Measurements from ENCODE around the gene FAS. TPM values are rescaled to one million over a fixed set of nuclear protein-coding genes. Genes with fewer than 3 reads are reported as not detected.

Gene FAS
- total and polyA plus RNA-seq, 4 donors: 9.5 to 28.5 (median 27.9) TPM

- H3K27me3 ChIP-seq (ENCODE audit: control insufficient read depth in 1 of 2, insufficient read depth in 2 of 2, low read length in 1 of 2): no peaks in the 10 kb centered on the region
- no peak for DNase-seq
- no peak overlapping the region for H3K4me3 ChIP-seq (ENCODE audit: low read length in 2 of 2)
- 92 to 98% methylated on average over 2 of the region's 2 CpGs for WGBS, 2 donors
- ATAC-seq (ENCODE audit: low FRiP score): no peak
- no peak overlapping the region for H3K27ac ChIP-seq (ENCODE audit: low read depth in 1 of 2, low read length in 2 of 2)
- no peaks in the 10 kb centered on the region for H3K4me1 ChIP-seq (ENCODE audit: control insufficient read depth in 1 of 2, insufficient read depth in 2 of 2, low read length in 2 of 2)
- intact Hi-C loops (cut with DNase I): no loop called here
- H3K9me3 ChIP-seq (ENCODE audit: control insufficient read depth, low read length): no peaks in the 10 kb centered on the region
- no peaks in the 10 kb centered on the region for H3K36me3 ChIP-seq (ENCODE audit: control insufficient read depth in 1 of 2, insufficient read depth in 2 of 2, low read length in 1 of 2)
These were observed 56.8 kb downstream of the FAS start for GRCh38 chr10:89047397-89047796.

DNA sequence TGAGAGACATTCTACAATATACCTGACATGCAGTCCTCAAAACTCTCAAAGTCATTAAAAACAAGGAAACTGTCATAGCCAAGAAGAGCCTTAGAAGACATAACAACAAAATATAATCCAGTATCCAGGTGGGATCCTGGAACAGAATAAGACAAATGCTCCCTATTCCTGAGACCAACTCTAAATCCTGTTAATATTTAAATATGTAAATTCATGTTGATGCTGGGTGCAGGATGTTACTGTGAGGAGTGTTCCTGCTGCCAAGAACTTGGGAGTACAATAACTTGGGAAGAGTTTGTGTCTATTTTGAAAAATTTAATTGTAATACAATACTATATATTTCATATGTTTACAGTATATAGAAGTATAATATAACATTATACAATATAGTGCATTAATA, 61.0 kb downstream of the FAS start:
- H3K4me3 ChIP-seq (ENCODE audit: low read length in 2 of 2): no peak overlapping the region
- H3K4me1 ChIP-seq (ENCODE audit: control insufficient read depth in 1 of 2, insufficient read depth in 2 of 2, low read length in 2 of 2): no peaks in the 10 kb centered on the region
- H3K36me3 ChIP-seq (ENCODE audit: control insufficient read depth in 1 of 2, insufficient read depth in 2 of 2, low read length in 1 of 2): no peaks in the 10 kb centered on the region
- no peak for DNase-seq
- intact Hi-C loops (cut with DNase I): no loop called here
- H3K9me3 ChIP-seq (ENCODE audit: control insufficient read depth, low read length): no peaks in the 10 kb centered on the region
- ATAC-seq (ENCODE audit: low FRiP score): no peak
- H3K27ac ChIP-seq (ENCODE audit: low read depth in 1 of 2, low read length in 2 of 2): no peak overlapping the region
- H3K27me3 ChIP-seq (ENCODE audit: control insufficient read depth in 1 of 2, insufficient read depth in 2 of 2, low read length in 1 of 2): no peaks in the 10 kb centered on the region

GRCh38 chr10:89053555-89053954, 63.0 kb downstream of the FAS start:
- Histone ChIP-seq H3K36me3 (ENCODE audit: control insufficient read depth in 1 of 2, insufficient read depth in 2 of 2, low read length in 1 of 2) (no peaks in the 10 kb centered on the region), H3K9me3 (ENCODE audit: control insufficient read depth, low read length) (no peaks in the 10 kb centered on the region), H3K4me3 (ENCODE audit: low read length in 2 of 2) (no peak overlapping the region), H3K4me1 (ENCODE audit: control insufficient read depth in 1 of 2, insufficient read depth in 2 of 2, low read length in 2 of 2) (no peaks in the 10 kb centered on the region), H3K27ac (ENCODE audit: low read depth in 1 of 2, low read length in 2 of 2) (no peak overlapping the region), H3K27me3 (ENCODE audit: control insufficient read depth in 1 of 2, insufficient read depth in 2 of 2, low read length in 1 of 2) (no peaks in the 10 kb centered on the region)
- intact Hi-C loops (cut with DNase I): no loop called here
- 54 to 60% methylated on average over 5 of the region's 5 CpGs for WGBS, 2 donors
- no peak for ATAC-seq (ENCODE audit: low FRiP score)
- no peak for DNase-seq

GRCh38 chr10:89055159-89055558, 64.6 kb downstream of the FAS start:
- no peaks in the 10 kb centered on the region for H3K4me1 ChIP-seq (ENCODE audit: control insufficient read depth in 1 of 2, insufficient read depth in 2 of 2, low read length in 2 of 2)
- WGBS, 2 donors: 64 to 71% methylated on average over 5 of the region's 5 CpGs
- H3K9me3 ChIP-seq (ENCODE audit: control insufficient read depth, low read length): no peaks in the 10 kb centered on the region
- no peak overlapping the region for H3K27ac ChIP-seq (ENCODE audit: low read depth in 1 of 2, low read length in 2 of 2)
- H3K27me3 ChIP-seq (ENCODE audit: control insufficient read depth in 1 of 2, insufficient read depth in 2 of 2, low read length in 1 of 2): no peaks in the 10 kb centered on the region
- ATAC-seq (ENCODE audit: low FRiP score) (no peak), DNase-seq (no peak)
- no peaks in the 10 kb centered on the region for H3K36me3 ChIP-seq (ENCODE audit: control insufficient read depth in 1 of 2, insufficient read depth in 2 of 2, low read length in 1 of 2)
- H3K4me3 ChIP-seq (ENCODE audit: low read length in 2 of 2): no peak overlapping the region
- intact Hi-C loops (cut with DNase I): no loop called here

- Histone ChIP-seq H3K4me3 (ENCODE audit: low read length in 2 of 2) (no peak overlapping the region), H3K4me1 (ENCODE audit: control insufficient read depth in 1 of 2, insufficient read depth in 2 of 2, low read length in 2 of 2) (no peaks in the 10 kb centered on the region), H3K36me3 (ENCODE audit: control insufficient read depth in 1 of 2, insufficient read depth in 2 of 2, low read length in 1 of 2) (no peaks in the 10 kb centered on the region), H3K9me3 (ENCODE audit: control insufficient read depth, low read length) (no peaks in the 10 kb centered on the region), H3K27ac (ENCODE audit: low read depth in 1 of 2, low read length in 2 of 2) (no peak overlapping the region), H3K27me3 (ENCODE audit: control insufficient read depth in 1 of 2, insufficient read depth in 2 of 2, low read length in 1 of 2) (no peaks in the 10 kb centered on the region)
- WGBS, 2 donors: 8 to 15% methylated on average over 1 of the region's 1 CpG
- DNase-seq: peak in 1 of 2 donors; percentile 83
- intact Hi-C loops (cut with DNase I): no loop called here
- no peak for ATAC-seq (ENCODE audit: low FRiP score)
These were observed 72.3 kb downstream of the FAS start for GRCh38 chr10:89062861-89063260.

GRCh38 chr10:89063465-89063864, 72.9 kb downstream of the FAS start:
- no peak overlapping the region for H3K4me3 ChIP-seq (ENCODE audit: low read length in 2 of 2)
- intact Hi-C loops (cut with DNase I): no loop called here
- no peaks in the 10 kb centered on the region for H3K4me1 ChIP-seq (ENCODE audit: control insufficient read depth in 1 of 2, insufficient read depth in 2 of 2, low read length in 2 of 2)
- no peaks in the 10 kb centered on the region for H3K36me3 ChIP-seq (ENCODE audit: control insufficient read depth in 1 of 2, insufficient read depth in 2 of 2, low read length in 1 of 2)
- no peak for ATAC-seq (ENCODE audit: low FRiP score)
- no peaks in the 10 kb centered on the region for H3K27me3 ChIP-seq (ENCODE audit: control insufficient read depth in 1 of 2, insufficient read depth in 2 of 2, low read length in 1 of 2)
- no peaks in the 10 kb centered on the region for H3K9me3 ChIP-seq (ENCODE audit: control insufficient read depth, low read length)
- 20 to 21% methylated on average over 2 of the region's 2 CpGs for WGBS, 2 donors
- H3K27ac ChIP-seq (ENCODE audit: low read depth in 1 of 2, low read length in 2 of 2): no peak overlapping the region
- no peak for DNase-seq

- intact Hi-C loops (cut with DNase I): no loop called here
- no peak for DNase-seq
These were observed 74.2 kb downstream of the FAS start for GRCh38 chr10:89064748-89065147.

More at GRCh38 chr10:89064748-89065147, 74.2 kb downstream of the FAS start:
- H3K4me1 ChIP-seq (ENCODE audit: control insufficient read depth in 1 of 2, insufficient read depth in 2 of 2, low read length in 2 of 2): no peaks in the 10 kb centered on the region
- H3K36me3 ChIP-seq (ENCODE audit: control insufficient read depth in 1 of 2, insufficient read depth in 2 of 2, low read length in 1 of 2): no peaks in the 10 kb centered on the region
- ATAC-seq (ENCODE audit: low FRiP score): peak; percentile 76
- H3K9me3 ChIP-seq (ENCODE audit: control insufficient read depth, low read length): no peaks in the 10 kb centered on the region
- no peak overlapping the region for H3K27ac ChIP-seq (ENCODE audit: low read depth in 1 of 2, low read length in 2 of 2)
- no peaks in the 10 kb centered on the region for H3K27me3 ChIP-seq (ENCODE audit: control insufficient read depth in 1 of 2, insufficient read depth in 2 of 2, low read length in 1 of 2)
- no peak overlapping the region for H3K4me3 ChIP-seq (ENCODE audit: low read length in 2 of 2)
- WGBS, 2 donors: 42 to 57% methylated on average over 5 of the region's 5 CpGs

Small RNA genes within 50 kb of the gene (microRNA-seq; reads per million reads assigned to microRNA genes)
- gene MIR4679-1 (0 reads per million in 2 donors), gene MIR4679-2 (0 reads per million in 2 donors)

Other genes with a start within 250 kb of the FAS start
- gene LIPN, start 230.8 kb upstream of the FAS start, total RNA-seq: under 1 TPM in 1 of 2 donors, not detected in 1; 0.58 TPM
- under 1 TPM in 1 of 2 donors, not detected in 1; 0.43 TPM for gene LIPN, start 230.8 kb upstream of the FAS start, polyA plus RNA-seq
- gene LIPM, start 188.1 kb upstream of the FAS start, total RNA-seq: not detected
- gene LIPM, start 188.1 kb upstream of the FAS start, polyA plus RNA-seq: not detected
- gene ANKRD22, start 139.0 kb upstream of the FAS start, total RNA-seq: under 1 TPM; 0.24 to 0.26 TPM
- gene ANKRD22, start 139.0 kb upstream of the FAS start, polyA plus RNA-seq: 1 to 10 TPM in 1 of 2 donors, under 1 TPM in 1; 0.18 to 1.8 TPM
- 10 to 100 TPM in 1 of 2 donors, 1 to 10 TPM in 1; 3.5 to 12.0 TPM for gene STAMBPL1, start 110.6 kb upstream of the FAS start, total RNA-seq
- 1 to 10 TPM in 1 of 2 donors, under 1 TPM in 1; 0.63 to 2.3 TPM for gene STAMBPL1, start 110.6 kb upstream of the FAS start, polyA plus RNA-seq
- 1,000 to 10,000 TPM; 3,684 to 9,611 TPM for gene ACTA2, start 38.0 kb upstream of the FAS start, total RNA-seq
- gene ACTA2, start 38.0 kb upstream of the FAS start, polyA plus RNA-seq: 1,000 to 10,000 TPM; 3,163 to 4,826 TPM
- 1 to 10 TPM; 1.7 to 2.4 TPM for gene CH25H, start 216.5 kb downstream of the FAS start, total RNA-seq
- 1 to 10 TPM in 1 of 2 donors, not detected in 1; 1.0 TPM for gene CH25H, start 216.5 kb downstream of the FAS start, polyA plus RNA-seq